Fibroblast of lung (primary cell): Measurements from ENCODE around the gene PTGS1. TPM values are rescaled to one million over a fixed set of nuclear protein-coding genes. Genes with fewer than 3 reads are reported as not detected.

Source experiments
- DNase-seq, 2 donors: peaks; one replicate each; pipeline versions ENCODE4 v3.0.0 to v3.0.0-alpha.2; 2010; ENCODE audit warnings: low read depth in 2 of 2
- H2AFZ ChIP-seq: 2 replicates; pipeline ENCODE4 v1.5.1; 2012; ENCODE audit warnings: low read length, control low read depth, inconsistent platforms
- H3K27ac ChIP-seq: 2 replicates; pipeline ENCODE4 v1.5.1; 2011; ENCODE audit warnings: low read length, control low read depth; ENCODE audit not compliant: insufficient read depth
- H3K27me3 ChIP-seq: 2 replicates; pipeline ENCODE4 v1.5.1; 2011; ENCODE audit warnings: mild to moderate bottlenecking, low read length; ENCODE audit not compliant: control insufficient read depth, insufficient read depth
- H3K36me3 ChIP-seq: 2 replicates; pipeline ENCODE4 v1.5.1; 2011; ENCODE audit warnings: low read length; ENCODE audit not compliant: control insufficient read depth, insufficient read depth
- H3K4me1 ChIP-seq: 2 replicates; pipeline ENCODE4 v1.5.1; 2011; ENCODE audit warnings: low read length; ENCODE audit not compliant: control insufficient read depth, insufficient read depth; ENCODE audit errors: extremely low read depth
- H3K4me2 ChIP-seq: 2 replicates; pipeline ENCODE4 v1.5.1; 2011; ENCODE audit warnings: low read length, control low read depth; ENCODE audit not compliant: insufficient read depth; ENCODE audit errors: extremely low read depth
- H3K4me3 ChIP-seq, 4 experiments: fragments of 200-600 bp in 1 of 4; sonication (generic) in 1 of 4; replicated peaks in 1 of 4; 2 replicates each; pipeline ENCODE4 v1.5.1; 2011 to 2016; ENCODE audit warnings: low read length in 4 of 4, low read depth in 3 of 4, mild to moderate bottlenecking in 3 of 4, control low read depth in 2 of 4, inconsistent platforms in 1 of 4, mixed read lengths in 1 of 4; ENCODE audit not compliant: insufficient read depth in 1 of 4; ENCODE audit errors: control extremely low read depth in 1 of 4
- H3K79me2 ChIP-seq: 2 replicates; pipeline ENCODE4 v1.5.1; 2012; ENCODE audit warnings: mild to moderate bottlenecking, low read length, inconsistent platforms; ENCODE audit not compliant: control insufficient read depth, insufficient read depth
- H3K9ac ChIP-seq: 2 replicates; pipeline ENCODE4 v1.5.1; 2011; ENCODE audit warnings: mild to moderate bottlenecking, low read length, control low read depth; ENCODE audit not compliant: insufficient read depth
- H3K9me3 ChIP-seq: 2 replicates; pipeline ENCODE4 v1.5.1; 2012; ENCODE audit warnings: low read depth, low read length; ENCODE audit not compliant: control insufficient read depth, insufficient read depth
- H4K20me1 ChIP-seq: 2 replicates; pipeline ENCODE4 v1.5.1; 2011; ENCODE audit warnings: low read length; ENCODE audit not compliant: control insufficient read depth, insufficient read depth; ENCODE audit errors: extremely low read depth
- CTCF ChIP-seq, 2 donors: IDR thresholded peaks in 1 of 2; conservative IDR thresholded peaks in 1 of 2; 1 replicate in 1 of 2; 2 replicates in 1 of 2; pipeline ENCODE4 v1.5.1; 2011 to 2012; ENCODE audit warnings: low read length in 2 of 2, control low read depth in 1 of 2, inconsistent platforms in 1 of 2, low read depth in 1 of 2, mild to moderate bottlenecking in 1 of 2
- EZH2 ChIP-seq: IDR thresholded peaks from 2 replicates; pipeline ENCODE4 v1.5.1; 2012; ENCODE audit warnings: low read length, control low read depth, mild to moderate bottlenecking; ENCODE audit errors: missing control alignments
- polyA plus RNA-seq, 2 donors: library from polyadenylated mRNA; depleted of rRNA in 1 of 2; stranded (reverse) in 1 of 2; unstranded in 1 of 2; fragments of >200 nt; gene quantifications; 2 replicates each; pipeline ENCODE4 v1.2.1, GENCODE V29; 2011 to 2012; ENCODE audit warnings: missing spikeins in 1 of 2
- total RNA-seq: library from RNA; depleted of rRNA; stranded (reverse); fragments of >200 nt; gene quantifications from 2 replicates; pipeline ENCODE4 v1.2.1, GENCODE V29; 2014

Gene PTGS1
- total and polyA plus RNA-seq, 2 donors (not counting 1 experiment from before 2014, with no cell fraction given): 13.4 to 86.5 TPM

- Histone ChIP-seq H2AFZ (no peak overlapping the region), H3K4me3 (no peak overlapping the region), H3K27ac (no peak overlapping the region), H3K4me1 (no peaks in the 10 kb centered on the region), H4K20me1 (no peaks in the 10 kb centered on the region), H3K36me3 (no peaks in the 10 kb centered on the region), H3K27me3 (peaks cover 14% of the 10 kb centered on the region), H3K9ac (no peak overlapping the region), H3K9me3 (no peaks in the 10 kb centered on the region), H3K4me2 (no peak overlapping the region), H3K79me2 (no peaks in the 10 kb centered on the region)
- no peak for DNase-seq
- TF ChIP-seq CTCF (conservative IDR thresholded peaks at IDR 0.05 in 1 of 2, IDR thresholded peaks at IDR 0.05 in 1 of 2; ENCODE audit: low read depth in 1 of 2, low read length in 2 of 2) (no peak), EZH2 (no peak)
These were observed 33.8 kb upstream of the PTGS1 start for GRCh38 chr9:122336866-122337555.

- no peaks in the 10 kb centered on the region for H3K79me2 ChIP-seq
- H3K27ac ChIP-seq: no peak overlapping the region
- DNase-seq: no peak
- no peaks in the 10 kb centered on the region for H3K36me3 ChIP-seq
- TF ChIP-seq CTCF (conservative IDR thresholded peaks at IDR 0.05 in 1 of 2, IDR thresholded peaks at IDR 0.05 in 1 of 2; ENCODE audit: low read depth in 1 of 2, low read length in 2 of 2) (no peak), EZH2 (no peak)
- H3K27me3 ChIP-seq: peaks cover 14% of the 10 kb centered on the region
- no peaks in the 10 kb centered on the region for H4K20me1 ChIP-seq
- no peaks in the 10 kb centered on the region for H3K9me3 ChIP-seq
- H2AFZ ChIP-seq: no peak overlapping the region
- H3K4me2 ChIP-seq: no peak overlapping the region
- no peak overlapping the region for H3K4me3 ChIP-seq
- no peak overlapping the region for H3K9ac ChIP-seq
- H3K4me1 ChIP-seq: no peaks in the 10 kb centered on the region
These were observed 33.3 kb upstream of the PTGS1 start for GRCh38 chr9:122337556-122337929.

DNA sequence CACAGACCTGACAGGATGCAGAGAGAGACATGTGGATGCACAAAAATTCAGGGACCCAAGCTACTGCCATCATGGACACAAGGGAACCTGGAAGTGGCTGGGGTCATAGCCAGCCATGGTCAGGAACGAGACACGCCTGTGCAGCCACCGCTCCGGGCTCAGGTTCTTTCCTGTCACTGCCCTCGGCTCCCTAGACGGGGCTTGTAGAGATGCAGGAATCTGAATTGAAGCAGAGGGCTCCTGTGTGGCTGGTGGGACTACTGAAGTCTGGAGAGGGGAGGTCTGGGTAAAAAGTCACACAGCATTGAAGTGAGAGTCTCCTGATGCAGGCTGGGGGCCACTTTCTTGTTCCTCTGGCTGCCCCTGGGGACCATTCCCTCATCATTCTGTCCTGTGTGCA, 32.3 kb upstream of the PTGS1 start:
- TF ChIP-seq CTCF (conservative IDR thresholded peaks at IDR 0.05 in 1 of 2, IDR thresholded peaks at IDR 0.05 in 1 of 2; ENCODE audit: low read depth in 1 of 2, low read length in 2 of 2): no peak
- TF ChIP-seq EZH2: no peak
- Histone ChIP-seq H3K27ac (no peak overlapping the region), H3K9ac (no peak overlapping the region), H3K27me3 (peaks cover 14% of the 10 kb centered on the region), H3K9me3 (no peaks in the 10 kb centered on the region), H4K20me1 (no peaks in the 10 kb centered on the region), H3K79me2 (no peaks in the 10 kb centered on the region), H3K4me1 (no peaks in the 10 kb centered on the region), H3K4me3 (no peak overlapping the region), H3K36me3 (no peaks in the 10 kb centered on the region), H2AFZ (no peak overlapping the region), H3K4me2 (no peak overlapping the region)
- DNase-seq: no peak
